ENCODE measurements around the gene LAMB4. TPM values are rescaled to one million over a fixed set of nuclear protein-coding genes. Genes with fewer than 3 reads are reported as not detected.
A peak's percentile ranks its signal among the peaks of the same experiment; 100 is the strongest.

The LAMB4 gene
- total and polyA plus RNA-seq, 8 donors: 0.22 to 0.78 (median 0.50) TPM

DNA sequence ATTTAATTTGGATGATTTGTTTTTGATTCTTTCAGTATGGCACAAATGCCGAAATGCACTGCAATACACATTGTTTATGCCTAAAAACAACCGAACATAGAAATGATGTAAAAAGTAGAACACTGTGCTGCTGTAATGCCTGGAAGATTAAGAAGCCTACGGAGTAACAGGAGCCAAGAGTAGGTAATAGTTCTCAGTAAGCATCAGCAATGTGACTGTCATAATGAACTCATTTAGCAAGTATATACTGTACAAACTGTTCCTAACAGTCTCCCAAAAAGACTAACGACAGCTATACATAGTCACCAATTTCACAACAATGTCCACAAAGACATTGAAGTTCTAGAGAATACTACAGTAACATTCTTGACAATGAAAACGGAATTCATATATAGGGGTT, 19.0 kb upstream of the LAMB4 start:
- no peak for ATAC-seq
- no peak overlapping the region for H3K4me3 ChIP-seq
- H3K4me1 ChIP-seq: no peaks in the 10 kb centered on the region
- no peak overlapping the region for H3K27ac ChIP-seq
- 89 to 90% methylated on average over 5 of the region's 5 CpGs for WGBS, 2 donors
- intact Hi-C loops (cut with DNase I): no loop called here
- FAIRE-seq: no peak
- peaks cover 0 to 3% (median 0%) of the 10 kb centered on the region in 4 donors for H3K9me3 ChIP-seq
- H3K27me3 ChIP-seq: no peaks in the 10 kb centered on the region
- TF ChIP-seq, protein P1, sequence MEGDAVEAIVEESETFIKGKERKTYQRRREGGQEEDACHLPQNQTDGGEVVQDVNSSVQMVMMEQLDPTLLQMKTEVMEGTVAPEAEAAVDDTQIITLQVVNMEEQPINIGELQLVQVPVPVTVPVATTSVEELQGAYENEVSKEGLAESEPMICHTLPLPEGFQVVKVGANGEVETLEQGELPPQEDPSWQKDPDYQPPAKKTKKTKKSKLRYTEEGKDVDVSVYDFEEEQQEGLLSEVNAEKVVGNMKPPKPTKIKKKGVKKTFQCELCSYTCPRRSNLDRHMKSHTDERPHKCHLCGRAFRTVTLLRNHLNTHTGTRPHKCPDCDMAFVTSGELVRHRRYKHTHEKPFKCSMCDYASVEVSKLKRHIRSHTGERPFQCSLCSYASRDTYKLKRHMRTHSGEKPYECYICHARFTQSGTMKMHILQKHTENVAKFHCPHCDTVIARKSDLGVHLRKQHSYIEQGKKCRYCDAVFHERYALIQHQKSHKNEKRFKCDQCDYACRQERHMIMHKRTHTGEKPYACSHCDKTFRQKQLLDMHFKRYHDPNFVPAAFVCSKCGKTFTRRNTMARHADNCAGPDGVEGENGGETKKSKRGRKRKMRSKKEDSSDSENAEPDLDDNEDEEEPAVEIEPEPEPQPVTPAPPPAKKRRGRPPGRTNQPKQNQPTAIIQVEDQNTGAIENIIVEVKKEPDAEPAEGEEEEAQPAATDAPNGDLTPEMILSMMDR (IDR thresholded peaks at IDR 0.05): no peak
- H3K36me3 ChIP-seq: no peaks in the 10 kb centered on the region
- DNase-seq: no peak

DNA sequence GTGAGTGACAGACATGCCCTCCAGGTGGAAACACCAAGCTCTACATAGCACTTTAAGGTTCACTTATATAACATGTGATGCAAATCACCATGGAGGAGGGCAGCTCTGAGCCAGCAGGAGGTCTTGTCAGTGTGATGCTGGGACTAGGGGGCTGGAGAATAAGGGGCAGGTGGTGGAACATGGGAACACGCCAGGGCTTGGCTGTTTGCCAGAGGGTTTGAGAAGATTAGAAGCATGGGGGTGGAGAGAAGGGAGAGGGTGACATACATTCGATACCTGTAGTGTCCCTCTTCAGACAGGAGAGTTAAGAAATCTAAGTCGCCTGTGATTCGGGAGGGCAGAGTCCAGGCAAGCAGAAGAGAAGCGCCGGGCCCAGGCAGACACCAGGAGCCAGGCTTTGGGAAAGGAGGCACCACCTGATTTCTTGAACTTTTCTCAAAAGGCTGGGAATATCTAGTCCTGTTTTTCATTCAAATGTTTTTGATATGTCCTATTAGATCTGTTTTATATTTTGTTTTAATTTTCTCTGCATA, 16.9 kb upstream of the LAMB4 start:
- Histone ChIP-seq H3K4me1 (no peaks in the 10 kb centered on the region), H3K4me3 (no peak overlapping the region), H3K27ac (no peak overlapping the region), H3K9me3 (peaks cover 0 to 3% (median 0%) of the 10 kb centered on the region in 4 donors), H3K36me3 (no peaks in the 10 kb centered on the region), H3K27me3 (no peaks in the 10 kb centered on the region)
- no peak for FAIRE-seq
- intact Hi-C loops (cut with DNase I): no loop called here
- WGBS, 2 donors: 83% methylated on average over 6 of the region's 6 CpGs
- ATAC-seq: no peak
- DNase-seq: peak in 2 of 6 donors; percentile 37 to 39
- TF ChIP-seq, protein P1 (IDR thresholded peaks at IDR 0.05): no peak

DNA sequence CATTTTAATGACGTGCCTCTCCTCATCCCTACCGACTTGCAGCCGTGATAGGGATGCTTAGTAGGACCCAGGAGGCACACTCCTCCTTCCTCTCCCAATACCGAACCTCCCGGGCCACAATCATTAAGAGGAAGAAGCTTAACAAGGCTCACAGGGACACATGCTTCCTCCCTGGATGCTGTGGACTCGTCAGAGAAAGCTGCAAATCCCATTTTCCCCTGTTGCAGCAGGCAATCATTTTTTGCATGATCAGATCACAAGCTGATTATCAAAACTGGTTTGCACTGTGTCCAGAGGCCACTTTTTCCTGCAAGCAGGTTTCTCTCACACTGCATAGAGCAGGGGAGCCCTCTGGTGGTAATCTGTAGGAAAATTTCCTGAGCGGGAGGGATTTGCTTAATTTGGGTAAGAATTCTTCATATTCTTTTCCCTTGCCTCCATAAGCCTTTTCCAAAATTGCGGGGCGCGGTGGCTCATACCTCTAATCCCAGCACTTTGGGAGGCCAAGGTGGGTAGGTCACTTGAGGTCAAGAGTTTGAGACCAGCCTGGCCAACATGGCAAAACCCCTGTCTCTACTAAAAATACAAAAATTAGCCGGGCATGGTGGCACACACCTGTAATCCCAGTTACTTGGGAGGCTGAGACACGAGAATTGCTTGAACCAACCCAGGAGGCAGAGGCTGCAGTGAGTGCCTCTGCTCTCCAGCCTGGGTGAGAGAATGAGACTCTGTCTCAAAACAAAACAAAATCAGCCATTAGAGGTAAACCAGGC, 16.1 kb upstream of the LAMB4 start:
- intact Hi-C loops (cut with DNase I): no loop called here
- FAIRE-seq (no peak), DNase-seq (peak in 4 of 6 donors; percentile 14 to 69 (median 32)), ATAC-seq (peak; percentile 72 to 90 (median 90))
- TF ChIP-seq, protein P1 (IDR thresholded peaks at IDR 0.05): peak; percentile 39 to 76 (median 64)
- H3K9me3 ChIP-seq: peaks cover 0 to 3% (median 0%) of the 10 kb centered on the region in 4 donors
- no peak overlapping the region for H3K4me3 ChIP-seq
- no peaks in the 10 kb centered on the region for H3K4me1 ChIP-seq
- H3K36me3 ChIP-seq: no peaks in the 10 kb centered on the region
- H3K27ac ChIP-seq: no peak overlapping the region
- H3K27me3 ChIP-seq: no peaks in the 10 kb centered on the region
- 39 to 45% methylated on average over 12 of the region's 12 CpGs for WGBS, 2 donors

DNA sequence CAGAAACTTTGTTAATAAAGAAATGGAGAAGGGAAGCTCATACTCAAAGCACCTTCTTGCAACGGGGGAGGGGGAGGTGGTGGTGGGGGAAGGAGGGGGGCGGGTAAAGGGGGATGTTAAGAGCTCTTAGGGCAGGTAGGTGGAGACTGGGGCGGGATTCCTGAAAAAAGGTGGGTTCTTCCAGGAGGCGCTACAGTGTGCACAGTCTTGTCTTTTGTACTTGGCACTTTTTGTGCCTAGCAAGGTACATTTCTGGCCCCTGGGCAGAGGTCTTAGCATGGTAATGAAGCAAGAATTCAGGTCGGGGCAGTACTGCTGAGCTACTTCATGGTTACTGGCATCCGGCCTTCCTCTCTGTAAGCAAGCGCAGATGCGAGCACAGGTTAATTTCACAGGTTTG, 15.2 kb upstream of the LAMB4 start:
- TF ChIP-seq, protein P1 (IDR thresholded peaks at IDR 0.05): no peak
- 80 to 83% methylated on average over 8 of the region's 8 CpGs for WGBS, 2 donors
- peaks cover 0 to 3% (median 0%) of the 10 kb centered on the region in 4 donors for H3K9me3 ChIP-seq
- H3K4me3 ChIP-seq: no peak overlapping the region
- ATAC-seq: no peak
- DNase-seq: no peak
- no peak for FAIRE-seq
- no peak overlapping the region for H3K27ac ChIP-seq
- intact Hi-C loops (cut with DNase I): no loop called here
- no peaks in the 10 kb centered on the region for H3K36me3 ChIP-seq
- no peaks in the 10 kb centered on the region for H3K4me1 ChIP-seq
- H3K27me3 ChIP-seq: no peaks in the 10 kb centered on the region

DNA sequence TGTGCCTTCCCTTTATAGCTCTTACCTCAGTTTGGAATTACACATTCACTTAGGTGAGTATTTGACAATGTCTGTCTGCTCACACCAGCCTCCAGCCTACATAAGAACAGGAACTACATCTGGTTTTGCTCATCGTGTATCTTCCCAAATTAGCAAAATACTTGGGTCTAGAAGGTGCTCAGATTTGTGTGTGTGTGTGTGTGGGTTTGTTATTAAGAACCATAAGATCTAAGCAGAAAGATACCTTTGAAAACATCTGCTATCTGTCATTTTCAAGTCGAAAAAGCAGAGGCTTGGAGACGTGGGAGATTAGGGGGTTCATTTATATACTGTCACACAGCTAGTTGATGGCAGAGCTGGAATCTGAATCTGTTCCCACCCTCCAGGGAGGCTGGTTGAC, 14.8 kb upstream of the LAMB4 start:
- intact Hi-C loops (cut with DNase I): no loop called here

More for the DNA sequence above, 14.8 kb upstream of the LAMB4 start:
- TF ChIP-seq, protein P1 (IDR thresholded peaks at IDR 0.05): no peak
- ATAC-seq: no peak
- H3K4me3 ChIP-seq: no peak overlapping the region
- no peak for DNase-seq
- H3K9me3 ChIP-seq: peaks cover 0 to 3% (median 0%) of the 10 kb centered on the region in 4 donors
- H3K36me3 ChIP-seq: no peaks in the 10 kb centered on the region
- WGBS, 2 donors: 60 to 61% methylated on average over 3 of the region's 3 CpGs
- no peaks in the 10 kb centered on the region for H3K4me1 ChIP-seq
- H3K27ac ChIP-seq: no peak overlapping the region
- no peak for FAIRE-seq
- H3K27me3 ChIP-seq: no peaks in the 10 kb centered on the region

Data from pancreas (tissue), 10 donors.